Kidney epithelial cell (primary cell): Measurements from ENCODE around the gene ZNF277. TPM values are rescaled to one million over a fixed set of nuclear protein-coding genes. Genes with fewer than 3 reads are reported as not detected.

Source experiments
- DNase-seq: peaks from one replicate; pipeline ENCODE4 v3.0.0-alpha.2; 2010; ENCODE audit warnings: low read depth
- H3K27me3 ChIP-seq: 2 replicates; pipeline ENCODE4 v1.6.0; 2011; ENCODE audit warnings: low read length; ENCODE audit not compliant: control insufficient read depth, insufficient read depth
- H3K36me3 ChIP-seq: 2 replicates; pipeline ENCODE4 v1.5.1; 2011; ENCODE audit warnings: low read length; ENCODE audit not compliant: control insufficient read depth, insufficient read depth
- H3K4me3 ChIP-seq: 2 replicates; pipeline ENCODE4 v1.5.1; 2011; ENCODE audit warnings: low read depth, mild to moderate bottlenecking, control low read depth, low read length
- CTCF ChIP-seq: IDR thresholded peaks from 2 replicates; pipeline ENCODE4 v1.5.1; 2011; ENCODE audit warnings: mild to moderate bottlenecking, moderate library complexity, low read length, control low read depth, inconsistent platforms; ENCODE audit not compliant: insufficient read depth, poor library complexity, severe bottlenecking
- total RNA-seq: library from RNA; depleted of rRNA; stranded (reverse); fragments of >200 nt; gene quantifications from 2 replicates; pipeline ENCODE4 v1.2.3, GENCODE V29; 2015

The ZNF277 gene
- total RNA-seq, 1 donor from 2014 or later: 34.6 TPM

DNA sequence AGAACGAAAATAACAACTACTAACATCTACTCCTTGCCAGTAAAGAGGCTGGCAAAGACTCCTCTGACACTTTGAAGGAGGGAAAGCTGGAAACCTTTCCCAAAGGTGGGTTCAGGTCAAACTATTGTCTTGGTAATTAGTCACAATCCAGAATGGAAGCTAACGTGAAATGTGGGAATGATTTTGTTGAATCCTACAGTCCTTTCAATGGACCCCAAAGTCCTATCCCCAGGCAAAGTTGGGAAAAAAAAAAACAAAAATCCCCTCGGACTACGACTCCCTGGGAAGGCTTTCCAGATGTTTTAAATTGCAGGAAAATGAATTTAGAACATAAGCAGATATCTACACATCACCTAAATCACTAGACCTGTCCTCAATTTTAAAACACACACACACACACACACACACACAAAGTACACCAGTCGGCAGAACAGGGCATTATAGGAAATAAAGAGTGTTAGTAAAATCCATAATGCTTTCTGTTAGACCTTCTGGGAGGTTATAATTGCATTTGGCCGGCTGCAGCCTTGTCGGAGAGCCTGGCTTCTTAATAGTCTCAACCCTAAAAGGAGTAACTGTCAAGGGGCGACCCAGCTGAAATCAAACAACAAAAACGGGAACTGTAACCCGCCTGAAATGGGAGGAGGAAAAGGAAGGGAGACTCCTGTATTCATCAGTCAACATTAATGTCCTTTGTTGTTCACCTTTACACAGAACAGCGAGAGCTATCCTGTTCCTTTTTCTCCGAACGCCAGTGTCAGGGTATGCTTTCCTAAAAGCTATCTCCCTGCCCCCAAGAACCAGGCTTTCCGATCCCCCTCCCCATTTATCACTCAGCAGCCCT, 1.8 kb upstream of the ZNF277 start:
- no peak for TF ChIP-seq CTCF
- no peaks in the 10 kb centered on the region for H3K27me3 ChIP-seq
- no peaks in the 10 kb centered on the region for H3K36me3 ChIP-seq
- peak overlapping the region; percentile 68 for H3K4me3 ChIP-seq
- DNase-seq: no peak

- Histone ChIP-seq H3K36me3 (no peaks in the 10 kb centered on the region), H3K27me3 (no peaks in the 10 kb centered on the region), H3K4me3 (peak overlapping the region; percentile 68)
- no peak for TF ChIP-seq CTCF
- no peak for DNase-seq
Observed at GRCh38 chr7:112205343-112206237, 905 bp upstream of the ZNF277 start.

DNA sequence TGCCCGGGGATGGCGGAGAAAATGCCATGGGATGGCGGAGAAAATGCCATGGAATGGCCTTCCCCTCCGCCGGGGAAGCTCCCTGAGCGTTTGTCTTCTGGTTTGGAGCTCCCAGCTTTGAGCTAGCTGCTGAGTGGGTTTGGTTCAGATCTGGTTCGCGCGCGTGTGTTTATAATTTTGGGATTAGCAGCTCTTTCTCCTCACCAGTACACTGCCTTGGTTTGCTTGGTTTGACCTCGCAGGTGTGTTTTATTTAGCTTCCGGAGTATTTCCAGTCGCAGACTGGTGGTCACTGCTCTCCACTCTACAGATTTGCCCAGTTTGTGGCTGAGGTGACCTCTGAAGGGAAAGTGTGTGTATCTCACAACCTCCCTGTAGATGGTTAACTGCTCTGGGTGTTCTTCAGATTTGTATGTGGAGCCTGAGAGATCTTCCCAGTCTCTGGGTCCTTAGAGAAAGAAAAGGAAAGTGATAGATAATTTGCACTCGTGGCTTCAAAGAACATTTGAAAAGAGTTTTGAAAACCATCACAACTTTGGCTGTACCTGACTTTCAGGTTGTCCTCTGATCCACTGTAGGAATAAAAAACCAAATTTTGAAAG, 597 bp downstream of the ZNF277 start:
- Histone ChIP-seq H3K27me3 (no peaks in the 10 kb centered on the region), H3K36me3 (no peaks in the 10 kb centered on the region), H3K4me3 (peak overlapping the region; percentile 86)
- no peak for TF ChIP-seq CTCF
- DNase-seq: no peak

DNA sequence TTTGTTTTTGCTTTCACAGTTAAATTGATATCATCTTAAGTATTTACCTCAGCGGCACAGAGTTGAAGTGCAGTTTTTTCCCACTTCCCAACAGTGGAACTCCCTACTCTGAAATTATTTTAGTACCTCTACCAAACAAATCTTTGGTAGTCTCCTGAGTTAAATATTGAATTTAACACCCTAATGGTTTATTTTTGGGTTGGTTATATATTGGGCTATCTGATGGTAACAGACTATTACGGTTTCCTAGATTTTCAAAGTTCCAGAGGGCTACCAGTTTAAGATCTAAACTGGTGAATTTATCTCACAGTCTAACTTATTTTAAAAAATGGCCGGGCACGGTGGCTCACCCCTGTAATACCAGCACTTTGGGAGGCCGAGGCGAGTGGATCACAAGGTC, 1.3 kb downstream of the ZNF277 start:
- no peak for TF ChIP-seq CTCF
- no peak overlapping the region for H3K4me3 ChIP-seq
- no peak for DNase-seq

DNA sequence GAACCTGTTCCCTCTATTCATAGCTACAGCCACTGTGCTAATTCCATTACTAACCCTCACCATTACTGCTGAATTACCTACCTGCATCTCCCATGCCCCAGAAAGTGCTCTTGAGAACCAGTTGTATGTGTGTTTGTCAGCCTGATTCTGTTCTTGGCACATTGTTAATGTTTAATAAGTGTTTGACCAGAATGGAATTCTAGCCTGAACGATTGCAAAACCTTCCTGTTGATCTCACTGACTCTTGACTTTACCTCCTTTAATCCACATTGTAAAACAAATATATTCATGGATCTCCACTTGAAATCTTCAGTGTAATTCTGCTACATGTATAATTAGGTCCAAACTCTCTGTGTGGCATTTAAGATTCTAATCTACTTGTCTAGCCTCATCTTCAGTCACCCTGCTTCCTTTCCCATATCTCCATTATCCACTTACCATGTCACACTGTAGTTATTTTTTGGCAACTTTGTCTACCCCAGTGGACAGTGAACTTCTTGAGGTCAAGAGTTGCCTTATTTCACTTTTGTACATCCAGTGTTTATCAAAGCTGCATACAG, 4.9 kb downstream of the ZNF277 start:
- Histone ChIP-seq H3K36me3 (no peaks in the 10 kb centered on the region), H3K4me3 (no peak overlapping the region), H3K27me3 (no peaks in the 10 kb centered on the region)
- TF ChIP-seq CTCF: no peak
- peak; percentile 74 for DNase-seq

More for the DNA sequence above, 1.3 kb downstream of the ZNF277 start:
- Histone ChIP-seq H3K27me3 (no peaks in the 10 kb centered on the region), H3K36me3 (no peaks in the 10 kb centered on the region)
